CD4-positive, alpha-beta T cell treated with Interleukin-6 for 4 hours (primary cell): Measurements from ENCODE around the gene BEND7.
A peak's percentile ranks its signal among the peaks of the same experiment; 100 is the strongest.

Experiments used
- DNase-seq: peaks from one replicate; pipeline ENCODE4 v3.0.0-alpha.2; 2020; ENCODE audit warnings: mixed read lengths

BEND7 gene

DNA sequence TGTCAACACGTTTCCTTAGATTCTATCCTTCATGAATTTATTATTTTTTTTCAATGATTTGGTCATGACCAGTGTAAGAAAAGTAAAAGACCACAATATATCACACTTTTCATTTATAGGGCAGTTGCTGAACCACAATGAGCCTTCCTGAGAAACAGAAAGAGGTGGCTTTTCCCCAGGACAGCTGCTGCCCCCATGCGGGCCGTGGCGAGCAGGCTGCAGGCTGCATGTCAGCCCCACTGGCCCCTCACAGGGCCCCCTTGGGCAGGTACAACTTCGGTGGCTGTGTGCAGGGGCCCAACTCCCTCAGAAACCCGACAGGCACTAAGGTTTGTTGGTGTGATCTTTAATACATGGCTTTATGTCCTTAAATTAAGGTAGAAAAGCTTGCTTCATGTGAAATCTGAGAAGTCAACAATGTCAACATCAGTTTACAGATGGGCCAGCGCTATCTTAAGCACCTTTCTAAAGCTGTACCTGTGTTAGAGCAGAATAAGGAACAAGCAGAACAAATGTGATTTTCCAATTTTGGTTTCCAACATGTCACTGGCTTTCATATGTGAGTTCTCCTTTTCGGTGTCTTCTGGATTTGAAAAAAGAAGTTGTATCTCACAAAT is 10.6 kb downstream of the BEND7 start:
- no peak for DNase-seq

- DNase-seq, result no peak
These were observed 11.1 kb downstream of the BEND7 start for GRCh38 chr10:13517675-13518074.

DNA sequence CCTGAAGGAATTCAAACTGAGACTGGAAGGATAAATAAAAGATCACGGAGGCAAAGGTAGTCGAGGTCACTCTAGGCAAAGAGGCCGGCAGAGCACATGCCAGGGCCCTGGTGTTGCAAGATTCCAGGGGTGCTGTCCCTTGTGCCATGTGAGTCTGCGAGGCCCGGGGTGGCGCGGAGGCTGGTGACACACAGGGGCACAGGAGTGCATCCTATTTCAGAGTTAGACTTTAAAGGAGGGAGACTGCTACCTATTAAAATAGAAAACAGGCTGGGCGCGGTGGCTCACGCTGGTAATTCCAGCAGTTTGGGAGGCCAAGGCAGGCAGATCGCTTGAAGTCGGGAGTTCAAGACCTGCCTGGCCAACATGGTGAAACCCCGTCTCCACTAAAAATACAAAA is 12.6 kb downstream of the BEND7 start:
- no peak for DNase-seq

DNA sequence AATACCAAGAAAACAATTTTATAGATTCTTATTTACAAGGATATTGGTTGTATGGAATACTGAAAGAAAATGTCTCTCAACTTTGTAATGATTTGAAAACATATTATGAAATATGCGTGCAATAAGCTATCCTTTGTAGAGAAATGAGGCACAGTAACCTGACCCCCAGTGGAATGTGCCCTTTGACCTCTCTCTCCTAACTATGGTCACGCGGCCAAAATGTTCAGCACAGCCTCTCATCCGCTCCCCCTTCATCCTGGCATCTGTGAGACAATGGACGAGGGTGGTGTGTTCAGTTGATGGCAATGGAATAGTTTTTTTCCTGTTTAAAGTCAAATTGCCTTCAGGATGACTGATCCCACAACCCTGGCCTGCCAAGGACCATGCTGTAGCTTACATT is 13.3 kb downstream of the BEND7 start:
- no peak for DNase-seq

DNA sequence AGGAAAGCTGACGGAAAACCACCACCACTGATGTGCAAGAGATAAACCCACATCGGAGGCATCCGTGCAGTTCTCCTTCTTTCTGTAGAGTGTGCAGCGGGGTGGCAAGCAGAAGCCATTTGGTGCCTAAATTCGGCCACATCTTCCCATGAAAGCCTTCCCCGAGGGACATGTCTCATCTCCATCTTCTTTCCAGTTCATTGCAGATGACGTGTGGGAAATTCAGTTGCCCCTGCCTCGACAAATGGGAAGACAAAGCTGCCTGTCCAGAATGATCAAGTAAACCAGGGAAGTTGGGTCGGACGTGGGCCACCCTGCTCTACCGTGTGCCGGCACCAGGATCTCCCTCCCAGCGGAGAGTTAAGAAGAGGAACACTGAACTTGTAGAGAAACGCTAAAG is 14.5 kb downstream of the BEND7 start:
- DNase-seq, result no peak

- DNase-seq, result no peak
These were observed 16.2 kb downstream of the BEND7 start for GRCh38 chr10:13512564-13512963.

DNA sequence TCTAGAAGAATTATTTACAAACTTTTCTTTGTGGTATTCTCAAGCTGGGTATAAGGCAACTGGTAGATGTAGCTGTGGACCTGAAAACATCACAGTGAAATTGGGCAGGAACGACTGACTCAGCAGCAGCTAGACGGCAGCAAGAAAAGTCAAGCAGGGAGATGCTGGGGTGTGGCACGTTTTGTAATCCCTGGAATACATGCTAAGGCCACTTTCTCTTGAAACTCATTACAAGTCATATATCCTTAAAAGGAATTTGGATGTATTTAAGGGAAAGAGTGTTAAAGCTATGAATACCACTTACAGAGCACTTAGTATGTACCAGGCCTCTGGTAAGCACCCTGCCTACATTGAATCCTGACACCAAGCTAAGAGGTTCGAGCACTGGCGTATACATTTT is 17.4 kb downstream of the BEND7 start:
- no peak for DNase-seq

- no peak for DNase-seq
These were observed 23.6 kb downstream of the BEND7 start for GRCh38 chr10:13505052-13505680.

DNA sequence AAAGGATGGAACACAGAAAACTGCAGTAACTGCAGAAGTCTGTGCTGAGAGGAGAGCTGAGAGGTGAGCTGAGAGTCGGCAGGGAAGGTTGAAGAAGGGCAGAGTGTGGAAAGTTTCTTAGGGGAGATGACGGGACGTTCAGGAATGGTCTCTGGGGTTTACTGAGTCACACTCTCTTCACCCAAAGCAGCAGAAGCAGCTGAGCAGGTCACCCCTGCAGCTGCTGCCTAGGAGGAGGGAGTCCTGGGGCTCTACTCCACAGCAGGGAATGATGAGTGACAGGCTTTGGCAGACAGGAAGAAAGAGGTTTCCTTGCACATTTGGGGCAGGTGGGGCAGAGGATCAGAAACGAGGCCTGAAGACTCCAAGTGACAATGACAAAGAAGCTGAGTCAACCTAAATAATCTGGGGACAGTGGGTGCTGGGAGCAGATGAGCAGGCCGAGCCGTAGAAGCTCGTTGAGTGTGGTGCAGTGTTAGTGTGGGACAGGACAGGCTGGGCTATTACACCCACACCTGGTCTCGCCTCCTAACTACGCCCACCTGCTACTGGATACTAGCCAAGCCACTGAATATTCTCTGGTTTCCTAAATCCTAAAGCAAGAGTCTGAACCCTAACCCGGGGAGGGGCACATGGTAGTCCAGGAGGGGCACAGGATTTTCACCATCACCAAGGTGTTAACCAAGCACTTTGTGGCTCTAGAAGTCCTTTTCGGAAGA is 24.9 kb downstream of the BEND7 start:
- no peak for DNase-seq

- DNase-seq, result no peak
These were observed 26.4 kb downstream of the BEND7 start for GRCh38 chr10:13502380-13502779.

- DNase-seq, result no peak
These were observed 28.6 kb downstream of the BEND7 start for GRCh38 chr10:13500201-13500600.

DNA sequence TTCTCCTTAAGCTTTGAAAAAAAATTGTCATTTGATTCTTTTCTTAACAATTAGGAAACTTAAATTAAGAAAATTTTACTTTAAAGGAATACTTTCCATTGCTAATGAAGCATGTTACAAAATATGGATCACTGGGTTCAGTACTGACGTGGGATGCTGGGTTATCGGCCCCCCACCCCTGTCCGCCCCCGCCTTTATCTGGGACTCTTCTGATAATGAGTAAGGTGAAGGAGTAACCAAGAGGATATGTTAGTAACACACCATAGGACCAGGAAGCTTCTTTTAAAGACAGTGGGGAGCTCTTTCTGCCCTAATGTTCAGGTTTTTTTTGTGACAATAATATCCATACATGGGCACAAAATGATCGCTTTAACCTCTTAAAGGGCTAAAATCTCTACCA is 29.7 kb downstream of the BEND7 start:
- DNase-seq, result no peak

GRCh38 chr10:13496931-13497330 is 31.9 kb downstream of the BEND7 start:
- DNase-seq, result no peak

DNA sequence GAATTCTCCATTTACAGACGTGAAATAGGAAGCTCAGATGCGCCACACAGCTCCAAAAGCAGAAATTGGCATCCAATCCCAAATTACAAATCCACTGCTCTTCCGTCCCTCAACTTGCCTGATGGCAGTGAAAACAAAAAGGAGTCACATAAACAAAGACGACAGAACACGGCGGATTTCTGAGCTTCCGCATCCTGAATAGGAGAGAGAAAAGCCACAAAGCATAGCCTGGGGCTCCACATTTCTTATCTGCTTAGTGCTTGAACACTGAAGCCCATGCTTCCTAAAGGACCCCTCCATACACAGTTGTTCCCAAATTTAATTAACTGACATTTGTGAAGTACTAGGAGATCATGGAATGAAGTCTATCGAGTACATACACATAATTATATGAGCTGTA is 32.6 kb downstream of the BEND7 start:
- no peak for DNase-seq

DNA sequence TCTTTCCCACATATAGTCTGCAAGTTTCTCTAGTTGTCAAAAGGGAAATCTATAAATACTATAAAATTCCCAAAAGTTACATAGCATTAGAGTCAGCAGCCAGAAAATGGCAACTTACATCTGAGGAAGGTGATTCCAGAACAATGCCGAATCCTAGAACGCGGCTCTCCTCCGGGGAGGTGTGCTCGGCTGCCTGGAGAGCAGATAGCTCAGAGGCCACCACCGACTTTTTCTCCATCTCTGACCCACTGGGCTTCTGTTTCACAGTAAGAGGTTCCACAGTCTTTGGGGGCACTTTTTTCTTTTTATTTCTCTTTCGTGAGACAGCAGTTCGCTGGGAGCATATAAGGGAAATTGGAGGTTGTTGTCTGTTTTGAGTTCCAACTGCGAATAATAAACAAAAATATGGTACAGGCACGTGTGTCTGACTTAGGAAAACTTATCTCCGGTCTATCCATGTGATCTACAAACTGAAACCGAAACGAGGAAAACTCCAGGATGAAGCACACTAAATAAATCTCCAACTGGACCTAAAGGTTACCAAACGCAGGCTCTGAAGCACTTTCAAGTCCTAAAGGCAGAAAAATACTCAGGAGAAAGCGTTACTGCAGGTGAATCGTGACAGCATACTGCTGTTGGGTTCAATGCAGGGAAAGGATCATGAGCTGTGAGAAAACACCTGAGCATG is 36.2 kb downstream of the BEND7 start:
- no peak for DNase-seq

GRCh38 chr10:13491747-13492360 is 37.0 kb downstream of the BEND7 start:
- no peak for DNase-seq

DNA sequence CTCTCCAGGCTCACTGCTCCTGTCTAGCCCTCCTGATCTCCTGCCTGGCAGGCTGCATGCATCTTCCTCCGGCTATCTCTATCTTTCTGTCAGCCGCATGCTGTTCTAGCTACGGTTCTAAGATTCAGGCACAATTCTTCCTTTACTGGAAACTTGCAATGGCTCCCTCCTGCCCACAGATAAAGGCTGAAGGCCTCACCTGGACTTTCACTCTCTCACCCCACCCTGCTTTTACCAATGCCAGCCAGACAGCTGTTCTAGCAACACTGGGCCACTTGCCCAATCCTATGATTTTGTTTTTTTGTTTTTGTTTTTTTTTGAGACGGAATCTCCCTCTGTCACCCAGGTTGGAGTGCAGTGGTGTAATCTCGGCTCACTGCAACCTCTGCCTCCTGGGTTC is 38.3 kb downstream of the BEND7 start:
- no peak for DNase-seq

DNA sequence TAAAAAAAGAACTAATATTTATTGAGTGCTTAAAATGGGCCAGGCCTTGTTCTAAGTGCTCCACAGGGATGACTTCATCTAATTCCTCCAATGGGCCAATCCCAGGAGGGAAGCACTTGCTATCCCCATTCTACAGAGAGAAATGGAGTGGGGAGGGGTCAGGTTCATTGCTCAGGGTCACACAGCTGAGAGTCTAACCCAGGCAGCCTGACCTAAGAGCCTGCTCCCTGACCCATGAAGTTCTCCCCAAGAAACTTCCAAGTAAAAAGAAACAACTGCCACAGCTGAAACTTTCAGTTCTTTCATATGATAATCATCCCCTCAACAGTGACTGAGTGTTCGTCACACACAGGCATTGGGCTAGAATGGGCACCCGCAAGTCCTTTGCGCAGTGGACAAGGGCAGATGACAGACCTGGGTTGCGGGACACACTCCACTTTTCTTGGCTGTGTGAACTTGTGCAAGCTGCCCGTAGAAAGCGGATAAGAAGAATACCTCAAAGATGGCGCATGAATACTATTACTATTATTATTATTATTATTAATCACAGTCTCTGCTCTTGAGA is 39.7 kb downstream of the BEND7 start:
- no peak for DNase-seq

GRCh38 chr10:13485623-13486022 is 43.2 kb downstream of the BEND7 start:
- DNase-seq, result no peak

DNA sequence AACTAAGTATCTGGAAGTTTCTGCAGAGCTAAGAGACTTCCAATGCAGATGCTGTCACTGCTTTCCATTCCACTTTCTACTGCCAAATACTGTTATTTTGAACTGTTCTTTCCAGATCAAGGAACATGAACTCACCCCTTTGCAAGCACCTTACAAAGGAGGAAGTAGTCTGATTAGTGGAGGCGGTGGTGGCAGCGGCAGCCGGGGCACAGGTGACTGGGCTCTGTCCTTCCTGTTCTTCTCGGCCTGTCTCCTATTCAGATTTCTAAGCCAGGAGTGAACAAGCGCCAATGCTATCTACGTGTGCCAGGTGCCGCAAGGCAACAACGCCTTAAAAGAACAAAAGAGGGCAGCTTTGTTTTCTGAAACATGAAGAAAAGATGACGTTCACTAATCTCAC is 44.9 kb downstream of the BEND7 start:
- DNase-seq, result peak; percentile 3

DNA sequence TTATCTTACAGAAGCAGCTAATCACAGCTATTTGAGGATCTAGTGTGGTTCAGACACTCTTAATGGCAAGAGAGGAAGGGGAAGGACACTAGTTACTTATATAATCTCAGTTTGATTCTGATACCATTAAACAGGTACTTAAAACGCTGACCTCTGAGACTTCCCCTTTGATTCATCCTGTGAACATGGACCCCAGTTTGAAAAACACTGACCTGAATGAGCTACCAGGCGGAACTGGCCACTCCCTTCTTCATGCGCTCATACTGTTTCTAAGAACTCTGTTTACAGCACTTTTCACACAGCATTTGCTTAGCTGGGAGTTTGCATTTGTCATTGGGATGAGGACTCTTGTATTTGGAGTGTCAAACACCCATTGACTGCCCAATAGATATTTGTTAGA is 45.7 kb downstream of the BEND7 start:
- DNase-seq, result no peak

DNA sequence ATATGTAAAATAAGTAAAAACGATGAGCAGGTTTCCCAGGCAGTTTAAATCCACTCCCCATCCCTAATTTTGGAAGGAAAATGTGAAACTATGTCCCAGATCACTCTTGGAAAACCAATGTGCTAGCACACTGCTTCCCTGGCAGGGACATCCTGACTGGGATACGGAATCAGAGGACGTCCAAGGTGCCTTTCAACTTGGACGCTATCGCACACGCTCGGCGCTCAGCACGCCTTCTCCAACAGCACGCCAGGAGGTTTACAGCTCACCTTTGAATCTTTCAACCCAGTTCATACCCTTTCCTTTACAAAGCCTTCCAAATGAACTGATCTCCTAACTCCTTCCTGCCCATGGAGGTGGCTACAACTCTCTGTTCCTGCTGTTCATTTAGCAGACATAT is 47.1 kb downstream of the BEND7 start:
- no peak for DNase-seq

DNA sequence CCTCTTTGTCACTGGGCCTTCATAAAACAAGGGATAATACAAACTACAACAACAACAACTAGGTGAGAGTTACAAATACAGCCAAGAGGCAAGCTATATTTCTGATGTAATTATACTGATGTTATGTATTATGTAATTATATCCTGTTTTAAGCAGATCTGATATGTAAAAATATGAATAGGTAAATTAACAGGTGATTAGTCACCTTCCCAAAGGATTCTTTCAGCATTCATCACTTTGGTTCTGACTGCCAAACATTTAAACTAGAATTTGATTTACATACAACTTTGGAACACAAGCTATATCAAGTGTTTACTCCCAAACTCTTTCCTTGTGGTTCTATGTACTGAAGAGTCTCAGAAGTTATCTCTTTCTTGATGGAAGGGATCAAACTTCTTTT is 53.7 kb downstream of the BEND7 start:
- no peak for DNase-seq
